Measurements from ENCODE around the gene TNIK. TPM values are rescaled to one million over a fixed set of nuclear protein-coding genes. Genes with fewer than 3 reads are reported as not detected.
A peak's percentile ranks its signal among the peaks of the same experiment; 100 is the strongest.

Gene TNIK
- total RNA-seq, 1 experiment from 2014 or later, result 0.69 TPM

DNA sequence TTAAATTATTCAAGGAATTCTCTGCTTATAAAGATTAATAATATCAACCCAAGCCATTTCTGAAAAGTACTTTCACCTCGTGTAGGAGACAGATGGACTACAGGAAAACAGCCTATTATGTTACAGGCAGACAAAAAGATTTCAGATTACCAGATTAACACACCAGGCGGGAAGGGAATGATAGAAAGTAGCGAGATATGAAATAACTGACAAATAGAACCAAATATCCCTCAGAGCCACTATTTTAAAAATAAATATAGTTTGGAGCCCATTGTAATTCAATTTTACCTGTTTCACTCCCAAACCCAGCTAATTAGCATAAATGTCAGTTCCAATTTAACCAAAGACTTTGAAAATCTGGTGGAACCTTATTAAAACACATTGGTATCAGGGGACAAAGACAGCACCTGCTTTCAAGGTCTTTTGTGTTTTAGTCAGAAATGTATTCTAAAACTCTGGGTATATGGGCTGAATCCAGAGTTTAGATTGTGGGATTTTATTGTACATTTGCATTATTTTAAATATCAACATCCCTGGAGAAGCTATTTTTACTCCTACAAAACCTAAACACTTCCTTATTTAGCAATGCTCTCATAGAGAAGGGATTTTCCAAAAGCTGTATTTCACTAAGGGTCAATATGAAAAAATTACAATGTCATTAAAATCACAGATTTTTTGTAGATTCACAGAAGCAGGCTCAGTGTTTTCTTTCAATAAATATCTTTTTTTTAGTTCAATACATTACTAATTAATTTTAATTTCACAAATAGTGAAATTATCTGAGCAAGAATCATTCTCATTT, 138.4 kb downstream of the TNIK start:
- POLR2A ChIA-PET (ENCODE audit: low non-redundant PET), result no interaction called here

DNA sequence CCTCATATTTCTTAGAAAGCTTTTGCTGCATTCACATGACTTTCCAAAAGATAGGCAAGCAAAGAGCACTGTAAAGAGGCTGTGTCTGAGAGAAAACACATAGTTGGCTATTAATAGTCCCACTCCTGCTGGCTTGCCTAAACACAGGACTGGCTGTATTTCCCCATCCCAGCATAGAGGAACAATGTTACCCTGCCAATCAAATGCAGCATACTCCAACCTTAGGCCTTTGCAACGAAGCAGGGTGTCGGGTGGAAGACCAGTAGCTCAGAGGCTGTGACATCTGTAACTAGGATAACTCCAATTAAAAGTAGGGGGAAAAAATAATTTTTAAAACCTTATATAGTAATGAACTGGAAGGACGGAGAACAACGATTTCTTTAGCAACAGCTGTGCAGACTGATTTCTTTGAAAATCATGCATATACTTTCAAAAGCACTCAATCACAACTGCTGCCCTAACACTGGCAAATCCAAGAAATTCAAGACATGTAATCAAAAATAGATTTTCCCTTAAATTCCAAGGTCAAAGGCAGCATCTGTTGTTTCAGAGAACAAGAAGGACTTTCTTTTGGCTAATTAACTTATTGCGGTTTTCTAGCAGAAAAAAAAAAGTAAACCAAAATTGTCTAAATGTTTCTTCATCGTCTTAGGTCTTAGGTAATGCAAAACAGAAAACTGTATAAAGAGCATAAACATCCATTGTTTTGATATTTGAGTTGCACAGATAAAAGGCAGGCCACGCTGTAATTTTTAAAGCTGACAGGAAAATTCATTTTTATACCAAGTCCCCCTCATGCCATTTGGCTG, 139.3 kb downstream of the TNIK start:
- DNase-seq (ENCODE audit: low spot score), result no peak
- H3K36me3 ChIP-seq (ENCODE audit: insufficient read depth, low read length, poor library complexity, severe bottlenecking), result no peaks in the 10 kb centered on the region
- no peak overlapping the region for H3K27ac ChIP-seq (ENCODE audit: low read depth, low read length, poor library complexity, severe bottlenecking)
- intact Hi-C loops (cut with micrococcal nuclease; ENCODE audit: unreplicated experiment), result no loop called here
- no TSS peak for BruUV-seq (replicated peaks)
- CTCF ChIA-PET, result no interaction called here
- H3K4me1 ChIP-seq (ENCODE audit: insufficient read depth, low read length, poor library complexity, severe bottlenecking), result no peaks in the 10 kb centered on the region
- POLR2A ChIA-PET (ENCODE audit: low non-redundant PET), result no interaction called here
- TF ChIP-seq, protein P1, sequence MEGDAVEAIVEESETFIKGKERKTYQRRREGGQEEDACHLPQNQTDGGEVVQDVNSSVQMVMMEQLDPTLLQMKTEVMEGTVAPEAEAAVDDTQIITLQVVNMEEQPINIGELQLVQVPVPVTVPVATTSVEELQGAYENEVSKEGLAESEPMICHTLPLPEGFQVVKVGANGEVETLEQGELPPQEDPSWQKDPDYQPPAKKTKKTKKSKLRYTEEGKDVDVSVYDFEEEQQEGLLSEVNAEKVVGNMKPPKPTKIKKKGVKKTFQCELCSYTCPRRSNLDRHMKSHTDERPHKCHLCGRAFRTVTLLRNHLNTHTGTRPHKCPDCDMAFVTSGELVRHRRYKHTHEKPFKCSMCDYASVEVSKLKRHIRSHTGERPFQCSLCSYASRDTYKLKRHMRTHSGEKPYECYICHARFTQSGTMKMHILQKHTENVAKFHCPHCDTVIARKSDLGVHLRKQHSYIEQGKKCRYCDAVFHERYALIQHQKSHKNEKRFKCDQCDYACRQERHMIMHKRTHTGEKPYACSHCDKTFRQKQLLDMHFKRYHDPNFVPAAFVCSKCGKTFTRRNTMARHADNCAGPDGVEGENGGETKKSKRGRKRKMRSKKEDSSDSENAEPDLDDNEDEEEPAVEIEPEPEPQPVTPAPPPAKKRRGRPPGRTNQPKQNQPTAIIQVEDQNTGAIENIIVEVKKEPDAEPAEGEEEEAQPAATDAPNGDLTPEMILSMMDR (conservative IDR thresholded peaks at IDR 0.05; ENCODE audit: low read depth, low read length), result no peak
- no peak for TF ChIP-seq EZH2 (IDR thresholded peaks at IDR 0.05; ENCODE audit: borderline replicate concordance, low read depth, low read length, poor library complexity, severe bottlenecking)
- no peaks in the 10 kb centered on the region for H3K27me3 ChIP-seq (replicated peaks; ENCODE audit: insufficient read depth, low read depth, low read length, poor library complexity)
- no peak overlapping the region for H3K4me3 ChIP-seq (ENCODE audit: low read depth, low read length, poor library complexity, severe bottlenecking)
- H3K9me3 ChIP-seq (ENCODE audit: low read depth, low read length, poor library complexity, severe bottlenecking), result no peaks in the 10 kb centered on the region

More for the DNA sequence above, 138.4 kb downstream of the TNIK start:
- H3K36me3 ChIP-seq (ENCODE audit: insufficient read depth, low read length, poor library complexity, severe bottlenecking), result no peaks in the 10 kb centered on the region
- CTCF ChIA-PET, result no interaction called here
- no peaks in the 10 kb centered on the region for H3K4me1 ChIP-seq (ENCODE audit: insufficient read depth, low read length, poor library complexity, severe bottlenecking)
- no peaks in the 10 kb centered on the region for H3K27me3 ChIP-seq (replicated peaks; ENCODE audit: insufficient read depth, low read depth, low read length, poor library complexity)
- TF ChIP-seq, protein P1 (conservative IDR thresholded peaks at IDR 0.05; ENCODE audit: low read depth, low read length), result no peak
- TF ChIP-seq EZH2 (IDR thresholded peaks at IDR 0.05; ENCODE audit: borderline replicate concordance, low read depth, low read length, poor library complexity, severe bottlenecking), result no peak
- no peak overlapping the region for H3K4me3 ChIP-seq (ENCODE audit: low read depth, low read length, poor library complexity, severe bottlenecking)
- DNase-seq (ENCODE audit: low spot score), result no peak
- H3K27ac ChIP-seq (ENCODE audit: low read depth, low read length, poor library complexity, severe bottlenecking), result no peak overlapping the region
- no peaks in the 10 kb centered on the region for H3K9me3 ChIP-seq (ENCODE audit: low read depth, low read length, poor library complexity, severe bottlenecking)
- intact Hi-C loops (cut with micrococcal nuclease; ENCODE audit: unreplicated experiment), result no loop called here
- BruUV-seq (replicated peaks), result no TSS peak

DNA sequence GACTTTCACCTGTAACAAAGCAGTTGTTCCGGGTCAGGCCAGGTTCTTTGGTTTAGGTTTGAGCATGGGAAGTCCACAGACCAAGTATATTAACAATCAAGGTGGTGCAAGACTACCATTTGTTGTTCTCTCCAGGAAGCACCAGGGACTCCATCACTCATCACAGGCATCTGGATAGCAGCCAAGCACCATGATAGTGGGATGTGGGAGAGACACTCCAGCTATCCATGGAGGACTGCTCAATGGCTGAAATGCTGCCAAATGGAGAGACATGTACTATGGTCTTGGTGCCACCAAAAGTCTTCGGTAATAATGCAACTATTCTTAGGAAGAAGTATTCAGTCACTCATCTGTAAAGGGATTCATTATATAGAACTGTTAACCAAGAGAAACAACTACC, 143.0 kb downstream of the TNIK start:
- peak; percentile 4 for DNase-seq (ENCODE audit: low spot score)
- TF ChIP-seq EZH2 (IDR thresholded peaks at IDR 0.05; ENCODE audit: borderline replicate concordance, low read depth, low read length, poor library complexity, severe bottlenecking), result no peak
- TF ChIP-seq, protein P1 (conservative IDR thresholded peaks at IDR 0.05; ENCODE audit: low read depth, low read length), result no peak
- no TSS peak for BruUV-seq (replicated peaks)
- Histone ChIP-seq H3K36me3 (ENCODE audit: insufficient read depth, low read length, poor library complexity, severe bottlenecking) (no peaks in the 10 kb centered on the region), H3K27me3 (replicated peaks; ENCODE audit: insufficient read depth, low read depth, low read length, poor library complexity) (no peaks in the 10 kb centered on the region), H3K27ac (ENCODE audit: low read depth, low read length, poor library complexity, severe bottlenecking) (no peak overlapping the region), H3K4me1 (ENCODE audit: insufficient read depth, low read length, poor library complexity, severe bottlenecking) (no peaks in the 10 kb centered on the region), H3K4me3 (ENCODE audit: low read depth, low read length, poor library complexity, severe bottlenecking) (no peak overlapping the region), H3K9me3 (ENCODE audit: low read depth, low read length, poor library complexity, severe bottlenecking) (no peaks in the 10 kb centered on the region)
- ChIA-PET POLR2A (ENCODE audit: low non-redundant PET) (no interaction called here), CTCF (no interaction called here)
- intact Hi-C loops (cut with micrococcal nuclease; ENCODE audit: unreplicated experiment), result no loop called here

All from A673 (cell line).